ENCODE results near the gene RCCD1.

RCCD1 gene

DNA sequence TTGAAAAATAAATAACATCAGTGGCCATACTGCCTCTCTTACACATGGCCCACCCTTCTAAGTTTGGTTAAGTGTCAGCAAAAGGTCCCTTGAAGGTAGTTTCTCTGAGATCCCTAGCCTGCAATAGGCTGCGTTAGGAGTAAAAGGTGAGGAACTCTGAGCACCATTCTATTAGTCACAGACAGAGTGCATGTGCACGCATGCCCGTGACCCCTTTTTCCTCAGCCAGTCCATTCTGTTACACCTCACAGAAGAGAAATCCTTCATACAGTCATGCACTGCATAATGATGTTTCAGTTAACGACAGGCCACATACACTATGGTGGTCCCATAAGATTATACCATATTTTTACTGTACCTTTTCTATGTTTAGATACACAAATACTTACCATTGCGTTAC lies 12.5 kb downstream of the RCCD1 start:
- TF ChIP-seq, protein P1, sequence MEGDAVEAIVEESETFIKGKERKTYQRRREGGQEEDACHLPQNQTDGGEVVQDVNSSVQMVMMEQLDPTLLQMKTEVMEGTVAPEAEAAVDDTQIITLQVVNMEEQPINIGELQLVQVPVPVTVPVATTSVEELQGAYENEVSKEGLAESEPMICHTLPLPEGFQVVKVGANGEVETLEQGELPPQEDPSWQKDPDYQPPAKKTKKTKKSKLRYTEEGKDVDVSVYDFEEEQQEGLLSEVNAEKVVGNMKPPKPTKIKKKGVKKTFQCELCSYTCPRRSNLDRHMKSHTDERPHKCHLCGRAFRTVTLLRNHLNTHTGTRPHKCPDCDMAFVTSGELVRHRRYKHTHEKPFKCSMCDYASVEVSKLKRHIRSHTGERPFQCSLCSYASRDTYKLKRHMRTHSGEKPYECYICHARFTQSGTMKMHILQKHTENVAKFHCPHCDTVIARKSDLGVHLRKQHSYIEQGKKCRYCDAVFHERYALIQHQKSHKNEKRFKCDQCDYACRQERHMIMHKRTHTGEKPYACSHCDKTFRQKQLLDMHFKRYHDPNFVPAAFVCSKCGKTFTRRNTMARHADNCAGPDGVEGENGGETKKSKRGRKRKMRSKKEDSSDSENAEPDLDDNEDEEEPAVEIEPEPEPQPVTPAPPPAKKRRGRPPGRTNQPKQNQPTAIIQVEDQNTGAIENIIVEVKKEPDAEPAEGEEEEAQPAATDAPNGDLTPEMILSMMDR (IDR thresholded peaks at IDR 0.05; ENCODE audit: low read depth, low read length) = no peak
- no peak overlapping the region for H3K4me3 ChIP-seq (ENCODE audit: low read depth, low read length)

DNA sequence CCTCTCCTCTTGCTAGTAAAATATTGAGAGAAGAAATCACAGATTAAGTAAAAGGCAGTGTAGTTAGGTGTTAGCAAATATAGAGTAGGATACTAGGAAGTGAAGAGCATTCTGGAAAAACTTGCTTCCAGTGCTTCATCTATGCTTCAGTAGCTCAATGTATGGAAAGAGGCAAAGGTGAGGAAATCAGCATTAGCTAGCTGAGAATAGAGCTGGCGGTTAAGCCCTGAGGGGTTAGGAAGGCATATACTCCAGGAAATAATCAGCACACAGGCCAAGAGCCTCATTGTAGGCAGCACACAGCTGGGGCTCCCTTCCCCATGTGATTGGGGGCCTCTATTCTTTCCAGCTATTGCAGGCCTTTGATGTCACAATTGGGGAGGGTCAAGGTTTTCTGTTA lies 13.8 kb downstream of the RCCD1 start:
- TF ChIP-seq, protein P1 (IDR thresholded peaks at IDR 0.05; ENCODE audit: low read depth, low read length) = no peak
- no peak overlapping the region for H3K4me3 ChIP-seq (ENCODE audit: low read depth, low read length)

DNA sequence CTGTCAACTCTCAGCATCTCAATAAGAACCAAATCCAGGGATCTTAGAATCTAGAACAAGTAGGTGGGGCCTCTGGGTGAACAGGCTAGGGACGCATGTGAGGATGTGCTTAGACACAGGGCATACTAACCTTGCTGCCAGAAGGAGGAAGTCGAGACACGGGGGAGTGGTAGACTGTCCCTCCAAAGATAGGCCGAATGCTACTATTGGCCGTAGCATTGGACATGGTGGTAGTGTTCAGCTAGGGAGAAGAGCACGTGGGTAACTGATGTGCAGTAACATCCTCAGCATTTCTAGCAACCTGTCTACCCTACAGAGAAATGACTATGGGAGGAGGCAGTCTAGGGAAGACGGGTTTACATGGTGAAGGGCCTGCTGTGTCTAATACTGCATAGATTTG lies 15.6 kb downstream of the RCCD1 start:
- no peak overlapping the region for H3K4me3 ChIP-seq (ENCODE audit: low read depth, low read length)
- TF ChIP-seq, protein P1 (IDR thresholded peaks at IDR 0.05; ENCODE audit: low read depth, low read length) = no peak

DNA sequence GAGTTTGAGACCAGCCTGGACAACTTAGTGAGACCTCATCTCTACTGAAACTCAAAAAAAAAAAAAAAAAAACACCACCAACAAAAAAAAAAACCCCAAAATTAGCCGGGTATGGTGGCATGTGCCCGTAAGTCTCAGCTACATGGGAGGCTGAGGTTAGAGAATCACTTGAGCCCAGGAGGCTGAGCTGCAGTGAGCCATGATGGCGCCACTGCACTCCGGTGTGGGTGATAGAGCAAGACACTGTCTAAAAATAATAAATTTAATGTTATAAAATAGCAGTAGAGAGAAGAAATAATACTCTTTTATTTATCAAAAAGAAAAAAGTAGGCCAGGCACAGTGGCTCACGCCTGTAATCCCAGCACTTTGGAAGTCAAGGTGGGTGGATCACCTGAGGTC lies 17.4 kb downstream of the RCCD1 start:
- no peak overlapping the region for H3K4me3 ChIP-seq (ENCODE audit: low read depth, low read length)
- TF ChIP-seq, protein P1 (IDR thresholded peaks at IDR 0.05; ENCODE audit: low read depth, low read length) = no peak

DNA sequence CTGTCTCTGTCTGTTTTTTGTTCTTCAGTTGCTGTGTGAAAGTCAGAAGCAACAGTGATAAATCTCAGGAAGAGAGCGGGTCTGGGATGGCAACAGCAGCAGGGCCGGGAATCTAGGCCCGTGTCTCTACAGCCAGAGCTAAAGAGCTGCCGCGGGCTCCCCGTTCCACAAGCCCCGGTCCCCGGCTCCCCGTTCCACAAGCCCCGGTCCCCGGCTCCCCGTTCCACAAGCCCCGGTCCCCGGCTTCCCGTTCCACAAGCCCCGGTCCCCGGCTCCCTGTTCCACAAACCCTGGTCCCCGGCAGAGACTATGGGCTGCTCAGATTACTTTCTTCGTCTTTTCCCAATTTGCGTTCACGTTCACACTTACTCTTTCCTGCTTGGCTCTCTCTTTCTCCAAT lies 19.5 kb downstream of the RCCD1 start:
- TF ChIP-seq, protein P1 (IDR thresholded peaks at IDR 0.05; ENCODE audit: low read depth, low read length) = no peak
- no peak overlapping the region for H3K4me3 ChIP-seq (ENCODE audit: low read depth, low read length)

DNA sequence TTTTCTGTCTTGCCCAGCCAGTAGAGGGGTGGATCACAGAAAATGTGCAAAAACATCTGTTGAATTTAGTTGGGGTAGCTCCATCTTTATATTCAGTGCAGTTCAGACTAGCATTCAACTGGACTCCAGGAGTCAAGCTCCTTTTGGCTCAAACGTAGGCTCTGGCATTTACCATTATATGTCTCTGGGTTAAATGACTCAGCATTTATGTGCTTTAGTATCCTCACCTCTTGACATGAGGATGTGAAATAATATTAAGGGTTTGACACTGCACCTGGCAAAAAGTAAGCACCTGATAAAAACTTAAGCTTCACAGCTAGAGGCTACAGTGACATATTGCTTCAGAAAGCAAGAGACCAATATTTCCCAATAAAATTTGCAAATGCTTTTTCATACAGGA lies 24.9 kb downstream of the RCCD1 start:
- H3K4me3 ChIP-seq (ENCODE audit: low read depth, low read length) = no peak overlapping the region
- TF ChIP-seq, protein P1 (IDR thresholded peaks at IDR 0.05; ENCODE audit: low read depth, low read length) = no peak

DNA sequence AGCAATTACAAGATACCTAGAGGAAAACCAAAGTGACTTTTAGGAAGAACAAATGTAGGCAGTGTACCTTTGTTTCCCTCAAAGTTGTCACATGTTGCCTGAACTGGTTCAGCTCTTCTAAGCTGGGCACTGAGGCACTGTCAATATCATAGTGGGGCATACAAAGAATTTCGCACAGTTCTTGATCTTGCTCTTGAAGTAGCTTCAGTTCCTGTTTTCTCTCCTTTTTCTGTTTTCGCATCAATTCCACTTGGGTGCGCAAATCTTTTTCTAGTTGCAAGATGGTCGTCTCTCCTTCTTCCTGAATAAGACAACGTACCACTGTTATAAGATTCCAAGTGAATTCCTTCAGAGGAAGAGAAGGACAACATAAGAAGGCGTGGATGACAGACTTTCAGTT lies 27.0 kb downstream of the RCCD1 start:
- no peak overlapping the region for H3K4me3 ChIP-seq (ENCODE audit: low read depth, low read length)
- TF ChIP-seq, protein P1 (IDR thresholded peaks at IDR 0.05; ENCODE audit: low read depth, low read length) = no peak

Measured in WI38 (cell line).